Upper lobe of left lung (tissue), 6 donors: Measurements from ENCODE around the gene ASCC2. TPM values are rescaled to one million over a fixed set of nuclear protein-coding genes. Genes with fewer than 3 reads are reported as not detected.

Experiments
- ATAC-seq, 2 donors: fragments of 200-7000 bp; cut with Tn5 transposase; one replicate each; pipeline ENCODE4 v1.9.1; 2022; ENCODE audit warnings: mild to moderate bottlenecking in 2 of 2, moderate library complexity in 2 of 2; ENCODE audit not compliant: low FRiP score in 2 of 2
- DNase-seq, 2 donors: peaks; one replicate each; pipeline ENCODE4 v3.0.0-alpha.2; 2019 to 2020
- H3K27ac ChIP-seq, 4 donors: fragments of 200-600 bp; sonication (generic); one replicate each; pipeline ENCODE4 v1.5.1; 2016 to 2019
- H3K27me3 ChIP-seq, 4 donors: fragments of 200-600 bp; sonication (generic); one replicate each; pipeline ENCODE4 v1.5.1; 2017 to 2019
- H3K36me3 ChIP-seq, 4 donors: fragments of 200-600 bp; sonication (generic); one replicate each; pipeline ENCODE4 v1.5.1; 2016 to 2019
- H3K4me1 ChIP-seq, 4 donors: fragments of 200-600 bp; sonication (generic); one replicate each; pipeline ENCODE4 v1.5.1; 2018 to 2019
- H3K4me3 ChIP-seq, 4 donors: fragments of 200-600 bp; sonication (generic); one replicate each; pipeline ENCODE4 v1.5.1; 2017 to 2019; ENCODE audit warnings: mild to moderate bottlenecking in 2 of 4, moderate library complexity in 1 of 4
- H3K9me3 ChIP-seq, 4 donors: fragments of 200-600 bp; sonication (generic); one replicate each; pipeline ENCODE4 v1.5.1; 2018 to 2019
- CTCF ChIP-seq, 6 experiments: fragments of 450-650 bp in 4 of 6; fragments of 200-600 bp in 2 of 6; sonication (generic) in 2 of 6; IDR thresholded peaks; one replicate each; pipeline ENCODE4 v1.5.1; 2016 to 2019; ENCODE audit warnings: antibody characterized with exemption in 6 of 6
- EP300 ChIP-seq, 4 donors: sonication (generic); formaldehyde crosslinking; IDR thresholded peaks; one replicate each; pipeline ENCODE4 v1.5.1; 2017; ENCODE audit warnings: antibody characterized with exemption in 4 of 4, control low read depth in 2 of 4
- POLR2A ChIP-seq, 4 donors: fragments of 450-650 bp; IDR thresholded peaks; one replicate each; pipeline ENCODE4 v1.5.1; 2016 to 2017; ENCODE audit warnings: antibody characterized with exemption in 4 of 4, mild to moderate bottlenecking in 2 of 4
- POLR2AphosphoS5 ChIP-seq, 2 donors: sonication (generic); formaldehyde crosslinking; IDR thresholded peaks; one replicate each; pipeline ENCODE4 v1.5.1; 2017; ENCODE audit warnings: antibody characterized with exemption in 2 of 2
- WGBS, 2 donors: methylation state at CpG; one replicate each; pipeline ENCODE4 v1.1.5; 2017 to 2018; 5-methylcytosine and 5-hydroxymethylcytosine counted together
- total RNA-seq, 6 donors: library from RNA; depleted of rRNA in 4 of 6; stranded (reverse); fragments of >200 nt in 4 of 6; gene quantifications; one replicate each; pipeline versions ENCODE4 v1.1.0 to v1.2.1, GENCODE V29; 2016 to 2021
- donor health status: DM: no; HTN: no; CAD: no; lungs with moderate emphysema.
- donor health status: DM: no; HTN: yes; CAD: no; lungs with severe emphysema.

Gene ASCC2
- total RNA-seq, 6 donors from 2014 or later = 42.3 to 129 (median 64.3) TPM

GRCh38 chr22:29873943-29874342, 35.9 kb upstream of the ASCC2 start:
- DNase-seq (no peak), ATAC-seq (no peak)
- TF ChIP-seq POLR2A (IDR thresholded peaks at IDR 0.05) (no peak), EP300 (IDR thresholded peaks at IDR 0.05) (no peak)
- H3K4me1 ChIP-seq = no peaks in the 10 kb centered on the region
- H3K36me3 ChIP-seq = no peaks in the 10 kb centered on the region
- WGBS, 2 donors = 83 to 87% methylated on average over 2 of the region's 2 CpGs
- H3K27me3 ChIP-seq = no peaks in the 10 kb centered on the region
- no peak overlapping the region for H3K4me3 ChIP-seq
- H3K27ac ChIP-seq = no peak overlapping the region
- no peaks in the 10 kb centered on the region for H3K9me3 ChIP-seq

GRCh38 chr22:29872989-29873388, 34.9 kb upstream of the ASCC2 start:
- peak in 1 of 2 donors; percentile 60 for ATAC-seq

GRCh38 chr22:29872144-29872893, 34.2 kb upstream of the ASCC2 start:
- peak overlapping the region in 1 of 4 donors; percentile 55 for H3K27ac ChIP-seq
- WGBS, 2 donors = 85 to 97% methylated on average over 3 of the region's 3 CpGs
- no peak overlapping the region for H3K4me3 ChIP-seq
- H3K4me1 ChIP-seq = no peaks in the 10 kb centered on the region
- no peak for TF ChIP-seq POLR2AphosphoS5 (IDR thresholded peaks at IDR 0.05)
- TF ChIP-seq CTCF (IDR thresholded peaks at IDR 0.05) = no peak
- TF ChIP-seq EP300 (IDR thresholded peaks at IDR 0.05) = no peak
- no peak for TF ChIP-seq POLR2A (IDR thresholded peaks at IDR 0.05)
- no peaks in the 10 kb centered on the region for H3K27me3 ChIP-seq
- H3K9me3 ChIP-seq = no peaks in the 10 kb centered on the region
- ATAC-seq (no peak), DNase-seq (no peak)
- H3K36me3 ChIP-seq = no peaks in the 10 kb centered on the region

More at GRCh38 chr22:29872989-29873388, 34.9 kb upstream of the ASCC2 start:
- Histone ChIP-seq H3K9me3 (no peaks in the 10 kb centered on the region), H3K36me3 (no peaks in the 10 kb centered on the region), H3K27me3 (no peaks in the 10 kb centered on the region), H3K4me3 (no peak overlapping the region), H3K27ac (peak overlapping the region in 1 of 4 donors; percentile 55), H3K4me1 (no peaks in the 10 kb centered on the region)
- WGBS, 2 donors = 60 to 64% methylated on average over 5 of the region's 5 CpGs
- DNase-seq = peak in 1 of 2 donors; percentile 46
- no peak for TF ChIP-seq CTCF (IDR thresholded peaks at IDR 0.05)
- no peak for TF ChIP-seq POLR2A (IDR thresholded peaks at IDR 0.05)
- TF ChIP-seq POLR2AphosphoS5 (IDR thresholded peaks at IDR 0.05) = no peak
- no peak for TF ChIP-seq EP300 (IDR thresholded peaks at IDR 0.05)

- H3K27ac ChIP-seq = no peak overlapping the region
- no peak for TF ChIP-seq POLR2AphosphoS5 (IDR thresholded peaks at IDR 0.05)
- no peak for TF ChIP-seq CTCF (IDR thresholded peaks at IDR 0.05)
- TF ChIP-seq EP300 (IDR thresholded peaks at IDR 0.05) = no peak
- TF ChIP-seq POLR2A (IDR thresholded peaks at IDR 0.05) = no peak
- no peaks in the 10 kb centered on the region for H3K4me1 ChIP-seq
- DNase-seq (no peak), ATAC-seq (no peak)
- WGBS, 2 donors = 58 to 72% methylated on average over 5 of the region's 5 CpGs
- no peak overlapping the region for H3K4me3 ChIP-seq
- H3K27me3 ChIP-seq = no peaks in the 10 kb centered on the region
- H3K36me3 ChIP-seq = no peaks in the 10 kb centered on the region
- no peaks in the 10 kb centered on the region for H3K9me3 ChIP-seq
Measured at GRCh38 chr22:29871684-29872083, 33.6 kb upstream of the ASCC2 start.

GRCh38 chr22:29870574-29870973, 32.5 kb upstream of the ASCC2 start:
- Histone ChIP-seq H3K27me3 (no peaks in the 10 kb centered on the region), H3K9me3 (no peaks in the 10 kb centered on the region), H3K27ac (no peak overlapping the region), H3K4me1 (no peaks in the 10 kb centered on the region), H3K36me3 (no peaks in the 10 kb centered on the region), H3K4me3 (no peak overlapping the region)
- ATAC-seq (no peak), DNase-seq (no peak)
- TF ChIP-seq POLR2AphosphoS5 (IDR thresholded peaks at IDR 0.05) (no peak), EP300 (IDR thresholded peaks at IDR 0.05) (no peak), POLR2A (IDR thresholded peaks at IDR 0.05) (no peak), CTCF (IDR thresholded peaks at IDR 0.05) (no peak)
- 48 to 54% methylated on average over 3 of the region's 3 CpGs for WGBS, 2 donors
